22Rv1 (cell line): Measurements from ENCODE around the gene ADGRB3.

Experiments used
- ZFX ChIP-seq: fragments of 450-650 bp; IDR thresholded peaks from 2 replicates; pipeline ENCODE4 v1.6.1; 2017; ENCODE audit warnings: antibody characterized with exemption, borderline replicate concordance
- TF ChIP-seq, protein P1 (sequence below): fragments of 450-650 bp; IDR thresholded peaks from 2 replicates; pipeline ENCODE4 v1.5.1; 2017; ENCODE audit warnings: mild to moderate bottlenecking

DNA sequence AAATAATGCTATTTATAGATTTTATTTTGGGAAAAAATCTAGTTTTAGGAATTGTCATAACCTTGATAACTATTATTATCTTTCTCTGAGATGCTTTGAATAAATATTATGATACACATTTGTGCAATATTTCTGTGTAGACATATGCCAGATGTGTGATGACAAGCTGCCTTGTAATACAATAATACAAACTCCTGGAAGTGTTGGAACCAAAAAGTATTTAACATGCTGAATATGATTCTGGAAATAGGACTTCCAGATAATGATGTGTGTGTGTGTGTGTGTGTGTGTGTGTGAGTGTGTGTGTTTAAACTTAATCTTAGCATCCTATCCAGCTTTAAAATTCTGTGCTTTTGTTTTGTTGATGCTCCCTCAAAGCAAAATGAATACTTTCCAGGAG lies 233.6 kb downstream of the ADGRB3 start:
- TF ChIP-seq, protein P1, sequence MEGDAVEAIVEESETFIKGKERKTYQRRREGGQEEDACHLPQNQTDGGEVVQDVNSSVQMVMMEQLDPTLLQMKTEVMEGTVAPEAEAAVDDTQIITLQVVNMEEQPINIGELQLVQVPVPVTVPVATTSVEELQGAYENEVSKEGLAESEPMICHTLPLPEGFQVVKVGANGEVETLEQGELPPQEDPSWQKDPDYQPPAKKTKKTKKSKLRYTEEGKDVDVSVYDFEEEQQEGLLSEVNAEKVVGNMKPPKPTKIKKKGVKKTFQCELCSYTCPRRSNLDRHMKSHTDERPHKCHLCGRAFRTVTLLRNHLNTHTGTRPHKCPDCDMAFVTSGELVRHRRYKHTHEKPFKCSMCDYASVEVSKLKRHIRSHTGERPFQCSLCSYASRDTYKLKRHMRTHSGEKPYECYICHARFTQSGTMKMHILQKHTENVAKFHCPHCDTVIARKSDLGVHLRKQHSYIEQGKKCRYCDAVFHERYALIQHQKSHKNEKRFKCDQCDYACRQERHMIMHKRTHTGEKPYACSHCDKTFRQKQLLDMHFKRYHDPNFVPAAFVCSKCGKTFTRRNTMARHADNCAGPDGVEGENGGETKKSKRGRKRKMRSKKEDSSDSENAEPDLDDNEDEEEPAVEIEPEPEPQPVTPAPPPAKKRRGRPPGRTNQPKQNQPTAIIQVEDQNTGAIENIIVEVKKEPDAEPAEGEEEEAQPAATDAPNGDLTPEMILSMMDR: no peak
- no peak for TF ChIP-seq ZFX
